Fibroblast of lung (primary cell): ENCODE measurements around the gene PDE9A. TPM values are rescaled to one million over a fixed set of nuclear protein-coding genes. Genes with fewer than 3 reads are reported as not detected.

Experiments
- DNase-seq, 2 donors: peaks; one replicate each; pipeline versions ENCODE4 v3.0.0 to v3.0.0-alpha.2; 2010; ENCODE audit warnings: low read depth in 2 of 2
- H2AFZ ChIP-seq: 2 replicates; pipeline ENCODE4 v1.5.1; 2012; ENCODE audit warnings: low read length, control low read depth, inconsistent platforms
- H3K27ac ChIP-seq: 2 replicates; pipeline ENCODE4 v1.5.1; 2011; ENCODE audit warnings: low read length, control low read depth; ENCODE audit not compliant: insufficient read depth
- H3K27me3 ChIP-seq: 2 replicates; pipeline ENCODE4 v1.5.1; 2011; ENCODE audit warnings: mild to moderate bottlenecking, low read length; ENCODE audit not compliant: control insufficient read depth, insufficient read depth
- H3K36me3 ChIP-seq: 2 replicates; pipeline ENCODE4 v1.5.1; 2011; ENCODE audit warnings: low read length; ENCODE audit not compliant: control insufficient read depth, insufficient read depth
- H3K4me1 ChIP-seq: 2 replicates; pipeline ENCODE4 v1.5.1; 2011; ENCODE audit warnings: low read length; ENCODE audit not compliant: control insufficient read depth, insufficient read depth; ENCODE audit errors: extremely low read depth
- H3K4me2 ChIP-seq: 2 replicates; pipeline ENCODE4 v1.5.1; 2011; ENCODE audit warnings: low read length, control low read depth; ENCODE audit not compliant: insufficient read depth; ENCODE audit errors: extremely low read depth
- H3K4me3 ChIP-seq, 4 experiments: fragments of 200-600 bp in 1 of 4; sonication (generic) in 1 of 4; replicated peaks in 1 of 4; 2 replicates each; pipeline ENCODE4 v1.5.1; 2011 to 2016; ENCODE audit warnings: low read length in 4 of 4, low read depth in 3 of 4, mild to moderate bottlenecking in 3 of 4, control low read depth in 2 of 4, inconsistent platforms in 1 of 4, mixed read lengths in 1 of 4; ENCODE audit not compliant: insufficient read depth in 1 of 4; ENCODE audit errors: control extremely low read depth in 1 of 4
- H3K79me2 ChIP-seq: 2 replicates; pipeline ENCODE4 v1.5.1; 2012; ENCODE audit warnings: mild to moderate bottlenecking, low read length, inconsistent platforms; ENCODE audit not compliant: control insufficient read depth, insufficient read depth
- H3K9ac ChIP-seq: 2 replicates; pipeline ENCODE4 v1.5.1; 2011; ENCODE audit warnings: mild to moderate bottlenecking, low read length, control low read depth; ENCODE audit not compliant: insufficient read depth
- H3K9me3 ChIP-seq: 2 replicates; pipeline ENCODE4 v1.5.1; 2012; ENCODE audit warnings: low read depth, low read length; ENCODE audit not compliant: control insufficient read depth, insufficient read depth
- H4K20me1 ChIP-seq: 2 replicates; pipeline ENCODE4 v1.5.1; 2011; ENCODE audit warnings: low read length; ENCODE audit not compliant: control insufficient read depth, insufficient read depth; ENCODE audit errors: extremely low read depth
- EZH2 ChIP-seq: IDR thresholded peaks from 2 replicates; pipeline ENCODE4 v1.5.1; 2012; ENCODE audit warnings: low read length, control low read depth, mild to moderate bottlenecking; ENCODE audit errors: missing control alignments
- polyA plus RNA-seq, 2 donors: library from polyadenylated mRNA; depleted of rRNA in 1 of 2; stranded (reverse) in 1 of 2; unstranded in 1 of 2; fragments of >200 nt; gene quantifications; 2 replicates each; pipeline ENCODE4 v1.2.1, GENCODE V29; 2011 to 2012; ENCODE audit warnings: missing spikeins in 1 of 2
- total RNA-seq: library from RNA; depleted of rRNA; stranded (reverse); fragments of >200 nt; gene quantifications from 2 replicates; pipeline ENCODE4 v1.2.1, GENCODE V29; 2014
- TF ChIP-seq, protein P1 (sequence below), 2 donors: IDR thresholded peaks in 1 of 2; conservative IDR thresholded peaks in 1 of 2; 1 replicate in 1 of 2; 2 replicates in 1 of 2; pipeline ENCODE4 v1.5.1; 2011 to 2012; ENCODE audit warnings: low read length in 2 of 2, control low read depth in 1 of 2, inconsistent platforms in 1 of 2, low read depth in 1 of 2, mild to moderate bottlenecking in 1 of 2

The PDE9A gene
- total and polyA plus RNA-seq, 2 donors (not counting 1 experiment from before 2014, with no cell fraction given), result 1.8 to 4.4 TPM

DNA sequence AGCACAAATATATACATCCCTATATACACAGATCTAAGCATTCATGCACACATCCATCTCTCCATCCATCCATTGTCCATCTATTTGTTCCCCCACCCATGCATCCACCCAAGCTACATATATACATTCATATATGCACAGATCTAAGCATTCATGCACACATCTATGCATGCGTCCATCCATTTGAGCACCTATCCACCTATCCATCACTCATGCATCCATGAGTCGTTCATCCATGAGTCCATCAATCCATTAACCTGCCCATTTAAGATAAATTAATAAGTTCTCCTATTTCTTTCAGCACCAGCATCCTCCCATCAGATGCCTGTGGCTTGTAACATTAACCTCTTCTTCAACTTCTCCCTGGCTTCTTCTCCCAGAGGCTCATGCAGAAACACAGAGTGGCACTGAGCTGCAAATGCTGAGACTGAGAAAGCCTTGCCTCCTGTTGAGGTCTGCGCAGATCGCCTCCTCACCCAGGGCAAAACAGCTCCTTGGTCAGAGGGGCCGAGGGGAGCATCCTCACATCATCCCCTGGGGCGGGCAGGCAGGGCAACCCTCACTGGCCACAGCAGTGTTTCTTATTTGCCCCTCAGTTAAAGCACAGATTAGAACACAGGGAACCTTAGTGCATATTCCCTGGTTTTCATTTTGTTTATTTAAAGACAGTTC is 17.4 kb upstream of the PDE9A start:
- H3K36me3 ChIP-seq, result no peaks in the 10 kb centered on the region
- H3K4me1 ChIP-seq, result peaks cover 10% of the 10 kb centered on the region
- no peaks in the 10 kb centered on the region for H3K27me3 ChIP-seq
- no peak overlapping the region for H3K27ac ChIP-seq
- no peak overlapping the region for H2AFZ ChIP-seq
- TF ChIP-seq, protein P1, sequence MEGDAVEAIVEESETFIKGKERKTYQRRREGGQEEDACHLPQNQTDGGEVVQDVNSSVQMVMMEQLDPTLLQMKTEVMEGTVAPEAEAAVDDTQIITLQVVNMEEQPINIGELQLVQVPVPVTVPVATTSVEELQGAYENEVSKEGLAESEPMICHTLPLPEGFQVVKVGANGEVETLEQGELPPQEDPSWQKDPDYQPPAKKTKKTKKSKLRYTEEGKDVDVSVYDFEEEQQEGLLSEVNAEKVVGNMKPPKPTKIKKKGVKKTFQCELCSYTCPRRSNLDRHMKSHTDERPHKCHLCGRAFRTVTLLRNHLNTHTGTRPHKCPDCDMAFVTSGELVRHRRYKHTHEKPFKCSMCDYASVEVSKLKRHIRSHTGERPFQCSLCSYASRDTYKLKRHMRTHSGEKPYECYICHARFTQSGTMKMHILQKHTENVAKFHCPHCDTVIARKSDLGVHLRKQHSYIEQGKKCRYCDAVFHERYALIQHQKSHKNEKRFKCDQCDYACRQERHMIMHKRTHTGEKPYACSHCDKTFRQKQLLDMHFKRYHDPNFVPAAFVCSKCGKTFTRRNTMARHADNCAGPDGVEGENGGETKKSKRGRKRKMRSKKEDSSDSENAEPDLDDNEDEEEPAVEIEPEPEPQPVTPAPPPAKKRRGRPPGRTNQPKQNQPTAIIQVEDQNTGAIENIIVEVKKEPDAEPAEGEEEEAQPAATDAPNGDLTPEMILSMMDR (conservative IDR thresholded peaks at IDR 0.05 in 1 of 2, IDR thresholded peaks at IDR 0.05 in 1 of 2; ENCODE audit: low read depth in 1 of 2, low read length in 2 of 2), result no peak
- TF ChIP-seq EZH2, result no peak
- H3K9ac ChIP-seq, result no peak overlapping the region
- H3K4me2 ChIP-seq, result no peak overlapping the region
- DNase-seq, result no peak
- H3K9me3 ChIP-seq, result no peaks in the 10 kb centered on the region
- H3K4me3 ChIP-seq, result no peak overlapping the region
- no peaks in the 10 kb centered on the region for H3K79me2 ChIP-seq
- no peaks in the 10 kb centered on the region for H4K20me1 ChIP-seq

DNA sequence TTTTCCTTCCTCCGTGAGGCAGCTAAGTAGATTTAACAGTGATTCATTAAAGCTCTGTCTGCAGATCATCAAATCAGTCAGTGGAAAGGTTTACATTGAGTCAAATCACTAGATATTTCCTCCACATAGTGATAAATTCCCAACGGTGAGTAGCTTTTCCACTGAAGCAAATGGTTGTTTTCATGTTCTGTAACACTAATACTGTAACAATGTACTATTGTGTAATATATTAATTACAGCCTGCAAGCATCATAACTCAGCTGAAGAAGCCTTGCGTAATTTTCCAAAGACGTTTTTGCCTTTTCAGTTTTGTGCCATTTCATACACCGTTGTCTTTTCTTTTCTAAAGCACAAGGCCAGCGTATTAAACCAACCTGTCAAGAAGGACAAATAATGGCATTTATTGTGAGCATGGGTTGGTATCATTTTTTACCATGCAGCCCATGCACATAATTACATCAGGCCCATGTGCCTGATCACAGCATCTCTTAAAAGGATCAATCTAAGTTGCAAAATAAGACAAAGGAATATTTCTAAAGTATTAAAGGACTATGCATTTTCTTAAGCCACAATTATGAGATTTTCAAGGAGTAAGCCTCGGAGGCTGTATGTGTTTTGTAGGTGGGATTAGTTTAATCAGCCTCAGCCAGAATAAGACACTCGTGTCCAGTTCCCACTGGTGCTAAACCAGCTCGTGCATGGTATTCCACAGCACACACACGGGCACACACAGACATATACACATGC is 16.7 kb upstream of the PDE9A start:
- H4K20me1 ChIP-seq, result no peaks in the 10 kb centered on the region
- no peaks in the 10 kb centered on the region for H3K27me3 ChIP-seq
- H3K4me2 ChIP-seq, result no peak overlapping the region
- no peaks in the 10 kb centered on the region for H3K9me3 ChIP-seq
- no peaks in the 10 kb centered on the region for H3K79me2 ChIP-seq
- no peak for TF ChIP-seq EZH2
- TF ChIP-seq, protein P1 (conservative IDR thresholded peaks at IDR 0.05 in 1 of 2, IDR thresholded peaks at IDR 0.05 in 1 of 2; ENCODE audit: low read depth in 1 of 2, low read length in 2 of 2), result no peak
- no peak overlapping the region for H3K4me3 ChIP-seq
- DNase-seq, result peak; percentile 20 to 80
- H3K27ac ChIP-seq, result no peak overlapping the region
- no peaks in the 10 kb centered on the region for H3K36me3 ChIP-seq
- no peak overlapping the region for H2AFZ ChIP-seq
- peaks cover 12% of the 10 kb centered on the region for H3K4me1 ChIP-seq
- no peak overlapping the region for H3K9ac ChIP-seq

DNA sequence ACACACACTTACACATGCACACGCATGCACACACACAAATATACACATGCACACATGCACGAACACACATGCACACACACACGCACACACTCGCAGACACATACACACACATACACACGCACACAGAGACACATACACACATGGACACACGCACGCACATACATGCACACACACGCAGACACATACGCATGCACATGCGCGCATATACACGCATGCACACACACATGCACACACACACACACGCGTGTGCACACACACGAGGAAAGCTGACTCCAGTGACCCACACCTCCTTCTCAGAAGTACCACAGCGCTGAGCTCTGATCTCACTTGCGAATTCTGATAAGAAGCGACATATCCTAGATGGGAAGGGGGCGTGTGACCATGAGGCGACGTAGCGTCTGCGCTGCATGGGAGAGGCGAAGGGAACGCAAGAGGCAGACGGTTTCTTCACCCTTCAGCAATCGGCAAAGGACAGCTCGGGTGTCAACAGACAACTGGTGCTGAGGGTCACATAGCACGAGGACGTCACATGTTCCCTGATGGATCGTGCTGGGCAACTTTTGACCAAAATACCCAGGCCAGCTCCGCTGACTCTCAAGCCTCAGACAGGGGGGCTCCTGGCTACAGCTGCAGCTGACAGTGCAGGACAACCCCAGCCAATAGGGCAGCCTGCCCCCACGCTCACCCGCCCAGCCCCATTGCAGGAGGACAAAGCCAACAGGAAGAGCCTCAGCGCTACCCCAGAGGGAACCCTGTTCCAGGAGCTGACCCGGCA is 16.0 kb upstream of the PDE9A start:
- Histone ChIP-seq H3K9me3 (no peaks in the 10 kb centered on the region), H3K4me3 (no peak overlapping the region), H3K9ac (no peak overlapping the region), H3K79me2 (no peaks in the 10 kb centered on the region), H3K36me3 (no peaks in the 10 kb centered on the region), H3K4me1 (peaks cover 15% of the 10 kb centered on the region), H4K20me1 (no peaks in the 10 kb centered on the region), H2AFZ (no peak overlapping the region), H3K4me2 (no peak overlapping the region), H3K27me3 (no peaks in the 10 kb centered on the region), H3K27ac (no peak overlapping the region)
- TF ChIP-seq, protein P1 (conservative IDR thresholded peaks at IDR 0.05 in 1 of 2, IDR thresholded peaks at IDR 0.05 in 1 of 2; ENCODE audit: low read depth in 1 of 2, low read length in 2 of 2), result no peak
- TF ChIP-seq EZH2, result no peak
- no peak for DNase-seq
